Measurements from ENCODE around the gene MDK. TPM values are rescaled to one million over a fixed set of nuclear protein-coding genes. Genes with fewer than 3 reads are reported as not detected.

MDK gene
- total RNA-seq, 2 donors from 2014 or later = 644 to 1,502 TPM

GRCh38 chr11:46335271-46335670, 46.2 kb upstream of the MDK start:
- peaks cover 66% of the 10 kb centered on the region for H3K27me3 ChIP-seq (ENCODE audit: control insufficient read depth, insufficient read depth, low read length, poor library complexity, severe bottlenecking)
- Mint-ChIP-seq H3K4me1 (peaks cover 35% of the 10 kb centered on the region), H3K27ac (no peak overlapping the region), H3K36me3 (ENCODE audit: low read depth) (no peaks in the 10 kb centered on the region), H3K4me3 (no peak overlapping the region), H3K9me3 (no peaks in the 10 kb centered on the region), H3K27me3 (ENCODE audit: insufficient read depth) (peaks cover 80% of the 10 kb centered on the region)
- no peaks in the 10 kb centered on the region for H3K36me3 ChIP-seq (ENCODE audit: control insufficient read depth, insufficient read depth, low read length)
- TF ChIP-seq CTCF (conservative IDR thresholded peaks at IDR 0.05) = no peak
- peaks cover 15% of the 10 kb centered on the region for H3K4me1 ChIP-seq (ENCODE audit: control insufficient read depth, insufficient read depth, low read length)
- H3K27ac ChIP-seq (ENCODE audit: low read depth, low read length) = peak overlapping the region; percentile 67
- DNase-seq = no peak
- H3K9ac ChIP-seq (ENCODE audit: extremely low read depth, low read length, poor library complexity, severe bottlenecking) = no peak overlapping the region
- no peak overlapping the region for H3K4me3 ChIP-seq (ENCODE audit: low read length)
- 93 to 100% methylated on average over 2 to 6 of the region's 6 CpGs for WGBS, 2 experiments (ENCODE audit: insufficient coverage in 1 of 2, insufficient read length in 1 of 2)
- H3K9me3 ChIP-seq (ENCODE audit: control insufficient read depth, low read length) = no peaks in the 10 kb centered on the region

GRCh38 chr11:46335890-46336562, 45.4 kb upstream of the MDK start:
- Histone ChIP-seq H3K27ac (ENCODE audit: low read depth, low read length) (peak overlapping the region; percentile 67), H3K36me3 (ENCODE audit: control insufficient read depth, insufficient read depth, low read length) (no peaks in the 10 kb centered on the region), H3K27me3 (ENCODE audit: control insufficient read depth, insufficient read depth, low read length, poor library complexity, severe bottlenecking) (peaks cover 58% of the 10 kb centered on the region), H3K9me3 (ENCODE audit: control insufficient read depth, low read length) (no peaks in the 10 kb centered on the region), H3K9ac (ENCODE audit: extremely low read depth, low read length, poor library complexity, severe bottlenecking) (no peak overlapping the region), H3K4me3 (ENCODE audit: low read length) (no peak overlapping the region), H3K4me1 (ENCODE audit: control insufficient read depth, insufficient read depth, low read length) (peaks cover 9% of the 10 kb centered on the region)
- Mint-ChIP-seq H3K36me3 (ENCODE audit: low read depth) (no peaks in the 10 kb centered on the region), H3K4me1 (peaks cover 27% of the 10 kb centered on the region), H3K27me3 (ENCODE audit: insufficient read depth) (peaks cover 77% of the 10 kb centered on the region), H3K27ac (no peak overlapping the region), H3K4me3 (no peak overlapping the region), H3K9me3 (no peaks in the 10 kb centered on the region)
- DNase-seq = peak; percentile 55
- 68 to 80% methylated on average over 9 to 11 of the region's 11 CpGs for WGBS, 2 experiments (ENCODE audit: insufficient coverage in 1 of 2, insufficient read length in 1 of 2)
- no peak for TF ChIP-seq CTCF (conservative IDR thresholded peaks at IDR 0.05)

GRCh38 chr11:46336563-46337180, 44.8 kb upstream of the MDK start:
- Mint-ChIP-seq H3K9me3 (no peaks in the 10 kb centered on the region), H3K4me1 (peaks cover 27% of the 10 kb centered on the region)

More at GRCh38 chr11:46336563-46337180, 44.8 kb upstream of the MDK start:
- 95 to 98% methylated on average over 12 of the region's 12 CpGs for WGBS, 2 experiments (ENCODE audit: insufficient coverage in 1 of 2, insufficient read length in 1 of 2)
- TF ChIP-seq CTCF (conservative IDR thresholded peaks at IDR 0.05) = no peak
- Histone ChIP-seq H3K4me3 (ENCODE audit: low read length) (no peak overlapping the region), H3K9ac (ENCODE audit: extremely low read depth, low read length, poor library complexity, severe bottlenecking) (no peak overlapping the region), H3K27ac (ENCODE audit: low read depth, low read length) (no peak overlapping the region), H3K36me3 (ENCODE audit: control insufficient read depth, insufficient read depth, low read length) (no peaks in the 10 kb centered on the region), H3K27me3 (ENCODE audit: control insufficient read depth, insufficient read depth, low read length, poor library complexity, severe bottlenecking) (peaks cover 52% of the 10 kb centered on the region), H3K9me3 (ENCODE audit: control insufficient read depth, low read length) (no peaks in the 10 kb centered on the region), H3K4me1 (ENCODE audit: control insufficient read depth, insufficient read depth, low read length) (peaks cover 9% of the 10 kb centered on the region)
- DNase-seq = no peak
- H3K27me3 Mint-ChIP-seq (ENCODE audit: insufficient read depth) = peaks cover 74% of the 10 kb centered on the region
- no peak overlapping the region for H3K27ac Mint-ChIP-seq
- no peaks in the 10 kb centered on the region for H3K36me3 Mint-ChIP-seq (ENCODE audit: low read depth)
- no peak overlapping the region for H3K4me3 Mint-ChIP-seq

Measured in endodermal cell (in vitro differentiated cells).